Activated naive CD4-positive, alpha-beta T cell treated with Interleukin-2 at 50 U/mL for 16 hours (primary cell): Measurements from ENCODE around the gene AIFM3.
"Not testable (repeated sequence)": the region's sequence is repeated elsewhere in the genome, so short reads cannot be mapped to it uniquely, and the experiment has no call there.

ENCODE experiments used
- DNase-seq: peaks from one replicate; pipeline ENCODE4 v3.0.0-alpha.2; 2020

AIFM3 gene

GRCh38 chr22:20959578-20960461, 7.2 kb upstream of the AIFM3 start:
- DNase-seq: no peak

- DNase-seq: no peak
Measured at GRCh38 chr22:20960609-20961008, 6.4 kb upstream of the AIFM3 start.

DNA sequence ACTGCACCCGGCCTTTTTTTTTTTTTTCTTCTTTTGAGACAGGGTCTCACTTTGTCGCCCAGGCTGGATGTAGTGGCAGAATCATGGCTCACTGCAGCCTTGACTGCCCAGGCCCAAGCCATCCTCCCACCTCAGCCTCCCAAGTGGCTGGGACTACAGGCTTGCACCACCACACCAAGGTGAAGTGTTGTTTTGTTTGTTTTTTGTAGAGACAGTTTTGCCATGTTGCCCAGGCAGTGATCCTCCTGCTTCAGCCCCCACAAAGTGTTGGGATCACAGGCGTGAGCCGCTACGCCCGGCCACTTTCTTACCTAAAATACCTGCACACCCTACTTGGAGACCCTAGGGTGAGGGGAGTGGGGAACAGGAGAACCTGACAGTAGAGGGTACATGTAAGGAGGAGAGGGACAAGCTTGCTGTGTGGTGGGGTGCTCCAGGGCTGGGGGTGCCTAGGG, 4.5 kb upstream of the AIFM3 start:
- DNase-seq: no peak

- no peak for DNase-seq
Measured at GRCh38 chr22:20963201-20964052, 3.6 kb upstream of the AIFM3 start.

- DNase-seq: no peak
Measured at GRCh38 chr22:20964090-20964798, 2.8 kb upstream of the AIFM3 start.

GRCh38 chr22:20964799-20965103, 2.3 kb upstream of the AIFM3 start:
- DNase-seq: no peak

DNA sequence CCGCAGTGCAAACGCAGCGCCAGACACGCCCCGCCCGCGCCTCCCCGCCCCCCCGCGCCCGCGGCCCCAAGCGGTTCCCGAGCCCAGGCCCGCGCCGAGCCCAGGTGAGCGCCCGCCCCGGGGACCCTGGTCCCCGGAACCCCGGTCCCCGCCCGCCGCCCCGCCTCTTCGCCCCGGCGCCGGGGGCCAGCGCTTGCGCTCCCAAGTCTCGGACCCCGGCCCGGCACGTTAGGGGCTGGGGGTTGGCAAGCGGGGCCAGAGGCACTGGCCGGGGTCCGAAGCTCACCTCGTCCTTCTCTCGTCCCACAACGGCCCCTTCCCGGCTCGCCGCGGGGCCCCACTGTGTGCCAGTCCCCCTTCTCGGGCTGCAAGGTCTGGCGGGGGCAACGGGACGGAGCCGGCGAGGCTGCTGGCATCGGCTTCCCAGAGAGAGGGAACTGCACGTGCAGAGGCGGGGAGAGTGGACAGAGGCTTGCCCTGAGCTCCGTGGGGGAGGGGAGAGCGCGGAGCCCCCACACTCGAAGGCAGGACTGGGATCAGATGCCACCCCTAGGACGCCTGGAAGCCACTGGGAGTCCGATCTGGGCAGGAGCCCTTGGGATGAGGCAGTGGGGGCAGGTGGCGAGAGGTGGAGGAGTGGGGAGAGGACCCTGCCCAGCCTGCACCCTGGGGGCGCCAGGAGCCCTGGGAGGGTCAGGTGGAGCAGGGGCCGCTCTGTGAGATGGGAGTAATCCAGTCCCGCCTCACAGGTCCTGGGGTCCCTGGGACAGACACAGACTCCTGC, 1.8 kb upstream of the AIFM3 start:
- no peak for DNase-seq

DNA sequence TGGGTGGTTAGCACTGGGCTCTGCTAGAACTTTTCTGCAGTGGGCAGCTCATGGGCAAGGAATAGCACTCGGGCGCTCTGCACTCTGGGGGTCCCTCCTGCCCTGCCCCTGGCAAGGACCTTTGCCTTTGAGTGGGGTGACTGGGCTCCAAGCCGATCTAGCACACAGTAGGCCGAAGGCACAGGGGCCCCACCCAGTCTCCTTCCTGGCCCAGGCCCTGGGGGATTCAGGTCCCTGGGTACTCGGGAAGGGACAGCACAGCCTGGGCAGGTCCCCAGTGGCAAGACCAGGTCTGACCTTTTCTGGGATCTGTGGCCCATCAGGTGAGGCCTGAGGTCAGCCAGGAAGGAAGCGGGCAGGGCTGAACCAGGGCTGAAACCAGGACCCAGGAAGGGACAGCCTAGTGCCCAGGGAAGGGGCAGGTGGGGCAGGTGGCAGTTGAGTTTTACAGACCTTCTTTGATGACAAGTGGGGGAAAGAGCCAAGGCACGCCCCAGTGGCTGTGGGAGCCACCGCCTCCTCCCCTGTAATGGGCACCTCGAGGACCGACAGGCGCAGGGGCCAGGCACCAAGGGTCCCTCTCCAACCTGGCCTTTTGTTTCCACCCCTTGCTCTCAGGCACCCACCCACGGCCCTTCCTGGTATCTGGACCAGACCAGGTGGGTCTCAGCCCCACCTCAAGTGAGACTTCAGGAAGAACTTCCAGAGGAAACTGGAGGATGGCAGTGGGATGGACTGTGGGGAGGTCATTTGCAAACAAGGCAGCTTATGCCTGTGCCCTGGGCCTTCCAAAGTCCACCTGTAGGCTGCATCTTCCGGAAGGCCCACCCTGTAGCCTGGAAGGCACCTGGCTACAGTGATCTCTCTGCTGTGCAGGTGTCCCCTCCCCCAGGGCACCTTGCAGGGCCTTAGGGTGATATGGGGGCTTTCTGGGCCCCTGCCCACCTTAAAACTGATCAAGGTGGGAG, 883 bp upstream of the AIFM3 start:
- DNase-seq: no peak

- no peak for DNase-seq
Measured at GRCh38 chr22:20967697-20968211, 699 bp downstream of the AIFM3 start.

GRCh38 chr22:20968281-20968977, 1.4 kb downstream of the AIFM3 start:
- DNase-seq: no peak

DNA sequence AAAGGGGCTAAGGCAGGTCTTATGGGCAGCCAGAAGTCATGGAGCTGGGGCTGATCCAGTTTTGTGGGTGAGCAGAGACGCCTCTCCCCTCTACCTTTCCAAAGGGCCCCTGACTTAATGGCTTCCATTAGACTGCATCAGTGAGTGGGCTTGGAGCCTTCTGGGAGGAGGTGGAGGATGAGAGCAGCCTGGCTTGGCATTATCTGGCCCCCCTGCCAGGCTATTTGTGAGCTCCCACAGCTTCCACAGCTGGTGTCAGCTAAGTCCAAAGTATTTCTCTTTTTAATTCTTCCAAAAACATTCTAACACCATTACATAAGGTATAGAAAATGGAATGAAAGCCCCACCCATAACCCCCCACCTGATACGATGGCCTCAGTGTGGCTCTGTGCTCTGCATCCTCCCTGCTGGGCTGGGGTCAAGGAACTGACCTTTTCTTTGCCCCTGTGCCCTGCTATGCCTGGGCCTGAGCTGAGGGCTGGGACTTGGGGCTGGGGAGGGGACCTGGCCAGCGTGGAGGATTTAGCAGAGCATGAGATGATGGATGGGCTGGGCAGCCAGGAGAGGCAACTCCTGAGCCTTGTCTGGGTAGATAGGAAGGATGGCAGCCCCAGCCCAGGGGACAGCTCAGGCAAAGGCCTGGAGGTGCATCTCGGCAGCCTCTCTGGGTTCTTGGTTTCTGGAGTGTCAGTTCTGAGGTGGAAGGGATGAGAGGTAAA, 4.0 kb downstream of the AIFM3 start:
- no peak for DNase-seq

GRCh38 chr22:20972014-20972694, 5.1 kb downstream of the AIFM3 start:
- DNase-seq: not testable (repeated sequence)

DNA sequence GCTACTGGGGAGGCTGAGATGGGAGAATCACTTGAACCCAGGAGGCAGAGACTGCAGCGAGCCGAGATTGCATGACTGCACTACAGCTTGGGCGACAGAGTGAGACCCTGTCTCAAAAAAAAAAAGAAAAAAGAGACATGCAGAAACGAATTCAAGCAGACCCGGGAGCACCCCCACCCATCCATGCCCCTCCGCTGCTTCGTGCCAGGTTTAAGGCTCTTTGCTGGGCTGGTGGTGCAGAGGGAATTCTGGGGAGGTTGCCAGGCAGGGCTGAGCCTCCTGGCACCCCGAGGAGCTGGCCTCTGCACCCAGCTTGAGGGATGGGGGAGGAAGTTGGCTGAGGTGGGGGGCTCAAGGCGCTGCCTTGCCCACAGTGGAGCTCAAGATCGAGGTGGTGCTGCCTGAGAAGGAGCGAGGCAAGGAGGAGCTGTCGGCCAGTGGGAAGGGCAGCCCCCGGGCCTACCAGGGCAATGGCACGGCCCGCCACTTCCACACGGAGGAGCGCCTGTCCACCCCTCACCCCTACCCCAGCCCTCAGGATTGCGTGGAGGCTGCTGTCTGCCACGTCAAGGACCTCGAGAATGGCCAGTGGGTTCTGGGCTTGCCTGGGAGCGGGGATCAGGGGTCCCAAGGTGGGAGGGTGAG, 6.0 kb downstream of the AIFM3 start:
- DNase-seq: no peak

GRCh38 chr22:20973634-20974286, 6.7 kb downstream of the AIFM3 start:
- DNase-seq: no peak

GRCh38 chr22:20974336-20974955, 7.4 kb downstream of the AIFM3 start:
- DNase-seq: no peak

DNA sequence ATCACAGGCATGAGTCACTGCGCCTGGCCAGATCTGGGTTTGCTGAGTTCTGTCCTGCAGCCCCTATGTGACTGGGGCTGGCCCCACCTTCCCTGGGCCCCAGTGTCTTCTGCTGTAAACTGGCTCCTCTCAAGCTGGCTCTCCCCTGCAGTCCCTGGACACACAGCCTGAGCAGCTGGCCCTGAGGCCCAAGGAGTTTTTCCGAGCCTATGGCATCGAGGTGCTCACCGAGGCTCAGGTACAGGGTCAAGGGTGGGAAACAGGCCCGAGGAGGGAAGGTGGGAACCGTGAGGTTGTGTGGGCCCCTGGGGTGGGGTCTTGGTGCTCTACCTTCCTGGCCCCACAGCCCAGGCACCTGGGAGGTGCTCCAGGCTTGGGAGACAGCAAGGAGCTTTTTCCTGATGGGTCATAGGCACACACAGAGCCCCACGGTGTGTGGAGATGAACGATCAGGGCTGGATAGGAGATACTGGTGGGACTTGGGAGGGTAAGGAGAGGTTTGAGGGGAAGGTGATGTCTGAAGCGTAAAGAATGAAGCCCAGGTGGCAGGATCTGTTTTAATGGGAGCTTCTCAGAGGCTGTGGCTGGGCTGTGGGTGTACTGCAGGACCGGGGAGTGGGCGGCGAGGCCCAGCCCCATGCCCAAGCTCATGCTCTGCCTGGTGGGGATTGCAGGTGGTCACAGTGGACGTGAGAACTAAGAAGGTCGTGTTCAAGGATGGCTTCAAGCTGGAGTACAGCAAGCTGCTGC, 8.7 kb downstream of the AIFM3 start:
- DNase-seq: no peak
